Adipocyte (in vitro differentiated cells): ENCODE data around the gene SMG9.

ENCODE experiments used
- DNase-seq: peaks from one replicate; pipeline ENCODE4 v3.0.0-alpha.2; 2015; ENCODE audit warnings: low read depth
- H3K27me3 ChIP-seq: replicated peaks from 2 replicates; pipeline ENCODE4 v1.7.0; 2013; ENCODE audit warnings: mild to moderate bottlenecking, low read length, moderate library complexity; ENCODE audit not compliant: control insufficient read depth, insufficient read depth
- H3K36me3 ChIP-seq: 2 replicates; pipeline ENCODE4 v1.7.0; 2013; ENCODE audit warnings: low read length, mild to moderate bottlenecking, moderate library complexity; ENCODE audit not compliant: control insufficient read depth, insufficient read depth, severe bottlenecking
- H3K4me1 ChIP-seq: 2 replicates; pipeline ENCODE4 v1.7.0; 2013; ENCODE audit warnings: mild to moderate bottlenecking, low read length, moderate library complexity; ENCODE audit not compliant: control insufficient read depth, insufficient read depth
- H3K4me3 ChIP-seq: 2 replicates; pipeline ENCODE4 v1.7.0; 2013; ENCODE audit warnings: mild to moderate bottlenecking, low read length, moderate library complexity
- H3K9ac ChIP-seq: 2 replicates; pipeline ENCODE4 v1.7.0; 2013; ENCODE audit warnings: mild to moderate bottlenecking, low read length, moderate library complexity
- H3K9me3 ChIP-seq: 2 replicates; pipeline ENCODE4 v1.7.0; 2013; ENCODE audit warnings: mild to moderate bottlenecking, low read length, moderate library complexity; ENCODE audit not compliant: control insufficient read depth

SMG9 gene

GRCh38 chr19:43731846-43732245, 22.9 kb downstream of the SMG9 start:
- H3K4me1 ChIP-seq: peaks cover 28% of the 10 kb centered on the region
- peak; percentile 56 for DNase-seq
- H3K36me3 ChIP-seq: peaks cover 75% of the 10 kb centered on the region
- H3K9ac ChIP-seq: no peak overlapping the region
- no peaks in the 10 kb centered on the region for H3K9me3 ChIP-seq
- no peak overlapping the region for H3K4me3 ChIP-seq
- no peaks in the 10 kb centered on the region for H3K27me3 ChIP-seq

GRCh38 chr19:43731346-43731745, 23.4 kb downstream of the SMG9 start:
- Histone ChIP-seq H3K4me1 (peaks cover 26% of the 10 kb centered on the region), H3K9me3 (no peaks in the 10 kb centered on the region), H3K36me3 (peaks cover 70% of the 10 kb centered on the region), H3K27me3 (no peaks in the 10 kb centered on the region), H3K9ac (no peak overlapping the region), H3K4me3 (no peak overlapping the region)
- no peak for DNase-seq

GRCh38 chr19:43729919-43730318, 24.8 kb downstream of the SMG9 start:
- Histone ChIP-seq H3K9me3 (no peaks in the 10 kb centered on the region), H3K9ac (no peak overlapping the region), H3K36me3 (peaks cover 62% of the 10 kb centered on the region), H3K4me1 (peaks cover 20% of the 10 kb centered on the region), H3K27me3 (no peaks in the 10 kb centered on the region), H3K4me3 (no peak overlapping the region)
- no peak for DNase-seq

DNA sequence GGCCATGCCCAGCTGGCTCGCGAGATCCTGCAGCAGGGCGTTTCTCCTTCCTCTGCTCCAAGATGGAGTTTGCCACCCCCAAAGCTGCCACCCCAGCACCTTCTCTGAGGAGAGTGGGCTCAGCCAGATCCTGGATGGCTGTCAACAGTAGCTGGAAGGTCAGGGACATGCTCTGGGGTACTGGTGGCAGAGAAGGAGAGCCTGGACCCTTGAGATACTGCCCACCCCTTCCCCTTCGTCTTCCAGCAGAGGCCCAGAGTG, 27.2 kb downstream of the SMG9 start:
- H3K4me3 ChIP-seq: no peak overlapping the region
- H3K4me1 ChIP-seq: peaks cover 19% of the 10 kb centered on the region
- no peak overlapping the region for H3K9ac ChIP-seq
- H3K27me3 ChIP-seq: no peaks in the 10 kb centered on the region
- H3K36me3 ChIP-seq: peaks cover 42% of the 10 kb centered on the region
- no peak for DNase-seq
- H3K9me3 ChIP-seq: no peaks in the 10 kb centered on the region

DNA sequence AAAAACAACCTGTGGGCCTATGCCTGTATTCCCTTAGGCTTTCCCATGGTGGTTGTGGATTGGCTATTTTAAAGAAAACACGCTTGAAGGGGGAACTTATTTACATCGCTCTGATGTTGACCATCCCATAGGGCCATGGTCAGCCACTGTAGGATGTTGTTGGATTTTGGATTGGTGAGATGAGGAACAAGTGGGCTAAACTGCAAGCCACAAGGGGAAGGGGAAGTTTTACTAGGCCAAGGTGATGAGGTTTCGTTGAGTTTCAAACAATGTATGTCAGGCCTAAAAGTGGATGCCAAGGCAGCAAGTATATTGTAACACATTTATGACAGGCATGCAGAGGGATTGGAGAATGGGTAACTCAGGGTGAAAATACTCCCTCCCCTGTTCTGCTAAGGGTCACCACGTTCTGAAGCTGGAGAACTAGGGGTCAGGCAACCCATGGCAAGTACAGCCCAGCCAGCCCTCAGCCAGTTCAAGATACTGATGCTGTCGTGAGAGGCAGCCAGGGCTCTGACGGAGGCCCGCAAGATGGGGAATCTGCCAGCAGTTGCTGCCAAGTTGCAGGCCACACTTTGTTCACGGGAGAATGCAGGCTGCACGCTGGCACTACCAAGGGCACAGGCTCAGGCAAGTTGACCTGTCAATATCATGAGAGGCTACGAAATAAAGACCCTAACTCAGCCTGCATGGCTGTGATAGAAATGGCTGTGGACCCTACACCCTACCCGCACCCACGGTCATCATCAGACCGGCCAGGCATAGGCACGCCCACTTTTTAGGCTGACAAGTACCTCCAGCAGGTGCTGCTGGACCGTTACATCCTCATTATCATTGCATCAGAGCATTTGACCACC, 27.8 kb downstream of the SMG9 start:
- H3K9ac ChIP-seq: no peak overlapping the region
- peaks cover 14% of the 10 kb centered on the region for H3K4me1 ChIP-seq
- H3K4me3 ChIP-seq: no peak overlapping the region
- DNase-seq: no peak
- H3K9me3 ChIP-seq: no peaks in the 10 kb centered on the region
- no peaks in the 10 kb centered on the region for H3K27me3 ChIP-seq
- H3K36me3 ChIP-seq: peaks cover 38% of the 10 kb centered on the region

DNA sequence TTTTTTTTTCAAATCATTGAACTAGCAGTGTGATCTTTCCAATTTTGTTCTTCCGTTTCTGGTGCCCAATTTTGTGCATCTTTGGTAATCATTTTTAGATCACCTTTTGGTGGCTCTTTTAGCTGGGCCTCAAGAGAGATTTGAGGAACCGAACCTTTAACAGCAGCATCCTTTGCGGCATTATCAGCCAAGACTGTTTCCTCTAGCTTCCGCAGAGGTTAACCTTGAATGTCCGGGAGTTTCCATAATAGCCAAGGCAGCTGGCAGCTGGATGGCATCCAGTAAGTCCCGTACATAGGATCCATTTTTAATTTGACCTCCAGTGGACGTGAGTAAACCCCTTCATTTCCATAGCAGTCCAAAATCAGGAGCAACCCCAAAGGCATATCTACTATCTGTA, 29.3 kb downstream of the SMG9 start:
- no peak overlapping the region for H3K9ac ChIP-seq
- H3K4me1 ChIP-seq: peaks cover 6% of the 10 kb centered on the region
- no peaks in the 10 kb centered on the region for H3K27me3 ChIP-seq
- no peak for DNase-seq
- H3K36me3 ChIP-seq: peaks cover 26% of the 10 kb centered on the region
- no peak overlapping the region for H3K4me3 ChIP-seq
- H3K9me3 ChIP-seq: no peaks in the 10 kb centered on the region

GRCh38 chr19:43724896-43725295, 29.9 kb downstream of the SMG9 start:
- Histone ChIP-seq H3K9me3 (no peaks in the 10 kb centered on the region), H3K9ac (no peak overlapping the region), H3K36me3 (peaks cover 22% of the 10 kb centered on the region), H3K4me1 (peaks cover 6% of the 10 kb centered on the region), H3K4me3 (no peak overlapping the region), H3K27me3 (no peaks in the 10 kb centered on the region)
- DNase-seq: no peak

GRCh38 chr19:43723588-43723987, 31.2 kb downstream of the SMG9 start:
- Histone ChIP-seq H3K9me3 (no peaks in the 10 kb centered on the region), H3K27me3 (no peaks in the 10 kb centered on the region), H3K4me3 (no peak overlapping the region), H3K4me1 (peaks cover 6% of the 10 kb centered on the region), H3K9ac (no peak overlapping the region), H3K36me3 (peaks cover 9% of the 10 kb centered on the region)
- no peak for DNase-seq

GRCh38 chr19:43721469-43722048, 33.2 kb downstream of the SMG9 start:
- Histone ChIP-seq H3K4me1 (no peaks in the 10 kb centered on the region), H3K9me3 (no peaks in the 10 kb centered on the region), H3K4me3 (no peak overlapping the region), H3K36me3 (no peaks in the 10 kb centered on the region), H3K27me3 (peaks cover 2% of the 10 kb centered on the region), H3K9ac (no peak overlapping the region)
- DNase-seq: no peak

DNA sequence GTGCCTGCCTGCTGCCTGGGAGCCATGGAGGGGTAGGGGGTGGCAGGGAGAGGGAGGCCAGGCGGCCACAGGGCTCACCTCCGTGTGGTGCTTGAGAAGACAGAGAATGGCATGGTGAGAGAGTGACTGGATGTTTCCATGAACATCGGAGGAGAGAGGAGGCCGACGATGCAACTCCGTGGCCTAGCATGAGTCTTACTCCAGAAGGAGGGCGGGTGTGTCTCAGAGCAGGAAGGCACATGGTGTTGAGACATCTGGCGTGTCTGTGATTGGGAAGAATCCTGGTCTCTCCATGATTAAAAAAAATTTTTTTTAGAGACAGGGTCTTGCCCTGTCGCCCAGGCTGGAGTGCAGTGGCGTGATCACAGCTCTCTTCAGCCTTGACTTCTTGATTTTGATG, 33.8 kb downstream of the SMG9 start:
- Histone ChIP-seq H3K9ac (no peak overlapping the region), H3K27me3 (peaks cover 2% of the 10 kb centered on the region), H3K9me3 (no peaks in the 10 kb centered on the region), H3K4me3 (no peak overlapping the region), H3K4me1 (no peaks in the 10 kb centered on the region), H3K36me3 (no peaks in the 10 kb centered on the region)
- no peak for DNase-seq

- Histone ChIP-seq H3K27me3 (peaks cover 2% of the 10 kb centered on the region), H3K9me3 (no peaks in the 10 kb centered on the region), H3K4me1 (no peaks in the 10 kb centered on the region), H3K4me3 (no peak overlapping the region), H3K36me3 (no peaks in the 10 kb centered on the region), H3K9ac (no peak overlapping the region)
- DNase-seq: no peak
Observed at GRCh38 chr19:43719918-43720317, 34.8 kb downstream of the SMG9 start.
